Chondrocyte (in vitro differentiated cells): Measurements from ENCODE around the gene NCOR2. TPM values are rescaled to one million over a fixed set of nuclear protein-coding genes. Genes with fewer than 3 reads are reported as not detected.

Experiments used
- DNase-seq: peaks from one replicate; pipeline ENCODE4 v3.0.0; 2021; ENCODE audit warnings: mixed read lengths, low spot score
- H3K27ac Mint-ChIP-seq: one replicate; pipeline ENCODE4 v1.8.0; 2021; ENCODE audit warnings: mild to moderate bottlenecking, moderate library complexity, mixed read lengths; ENCODE audit not compliant: unreplicated experiment
- H3K27me3 Mint-ChIP-seq: 2 replicates; pipeline ENCODE4 v1.8.0; 2021; ENCODE audit warnings: low read depth, mixed read lengths
- H3K36me3 Mint-ChIP-seq: 2 replicates; pipeline ENCODE4 v1.8.0; 2021; ENCODE audit warnings: low read depth, mixed read lengths
- H3K4me1 Mint-ChIP-seq: 2 replicates; pipeline ENCODE4 v1.8.0; 2021; ENCODE audit warnings: low read depth, mild to moderate bottlenecking, mixed read lengths
- H3K4me3 Mint-ChIP-seq: one replicate; pipeline ENCODE4 v1.8.0; 2021; ENCODE audit warnings: mild to moderate bottlenecking, moderate library complexity, mixed read lengths; ENCODE audit not compliant: unreplicated experiment
- H3K9me3 Mint-ChIP-seq: 2 replicates; pipeline ENCODE4 v1.8.0; 2021; ENCODE audit warnings: low read depth, mixed read lengths
- total RNA-seq: library from RNA; stranded (reverse); gene quantifications from 3 replicates; pipeline ENCODE4 v1.2.1, GENCODE V29; 2021
- TF ChIP-seq, protein P1 (sequence below): fragments of 200-600 bp; sonication (generic); IDR thresholded peaks from 2 replicates; pipeline ENCODE4 v1.5.0; 2021; ENCODE audit warnings: antibody characterized with exemption, mild to moderate bottlenecking, moderate library complexity

NCOR2 gene
- total RNA-seq, 1 donor from 2014 or later, result 327 TPM

DNA sequence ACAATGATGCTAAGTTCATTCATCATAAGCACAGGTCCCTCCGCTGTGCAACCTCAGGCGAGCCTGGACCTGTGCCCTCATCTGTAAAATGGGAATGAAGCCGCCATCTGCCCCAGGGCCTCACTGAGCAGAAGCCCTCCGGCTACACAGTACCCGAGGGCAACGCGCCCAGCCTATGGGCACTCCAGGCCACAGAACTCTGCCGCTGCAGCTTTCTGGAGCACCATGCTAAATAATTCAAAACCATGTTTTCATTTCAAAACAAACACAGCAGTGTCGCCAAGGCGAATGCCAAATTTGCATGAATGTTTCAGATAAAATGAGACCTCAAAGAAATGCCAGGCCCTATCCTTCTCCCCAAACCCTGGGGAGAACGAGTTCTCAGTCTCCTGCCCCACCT is 4.0 kb downstream of the NCOR2 start:
- Mint-ChIP-seq H3K36me3 (no peaks in the 10 kb centered on the region), H3K4me1 (peaks cover 53% of the 10 kb centered on the region), H3K27ac (no peak overlapping the region), H3K27me3 (no peaks in the 10 kb centered on the region), H3K4me3 (no peak overlapping the region), H3K9me3 (no peaks in the 10 kb centered on the region)
- no peak for DNase-seq
- TF ChIP-seq, protein P1, sequence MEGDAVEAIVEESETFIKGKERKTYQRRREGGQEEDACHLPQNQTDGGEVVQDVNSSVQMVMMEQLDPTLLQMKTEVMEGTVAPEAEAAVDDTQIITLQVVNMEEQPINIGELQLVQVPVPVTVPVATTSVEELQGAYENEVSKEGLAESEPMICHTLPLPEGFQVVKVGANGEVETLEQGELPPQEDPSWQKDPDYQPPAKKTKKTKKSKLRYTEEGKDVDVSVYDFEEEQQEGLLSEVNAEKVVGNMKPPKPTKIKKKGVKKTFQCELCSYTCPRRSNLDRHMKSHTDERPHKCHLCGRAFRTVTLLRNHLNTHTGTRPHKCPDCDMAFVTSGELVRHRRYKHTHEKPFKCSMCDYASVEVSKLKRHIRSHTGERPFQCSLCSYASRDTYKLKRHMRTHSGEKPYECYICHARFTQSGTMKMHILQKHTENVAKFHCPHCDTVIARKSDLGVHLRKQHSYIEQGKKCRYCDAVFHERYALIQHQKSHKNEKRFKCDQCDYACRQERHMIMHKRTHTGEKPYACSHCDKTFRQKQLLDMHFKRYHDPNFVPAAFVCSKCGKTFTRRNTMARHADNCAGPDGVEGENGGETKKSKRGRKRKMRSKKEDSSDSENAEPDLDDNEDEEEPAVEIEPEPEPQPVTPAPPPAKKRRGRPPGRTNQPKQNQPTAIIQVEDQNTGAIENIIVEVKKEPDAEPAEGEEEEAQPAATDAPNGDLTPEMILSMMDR, result no peak

DNA sequence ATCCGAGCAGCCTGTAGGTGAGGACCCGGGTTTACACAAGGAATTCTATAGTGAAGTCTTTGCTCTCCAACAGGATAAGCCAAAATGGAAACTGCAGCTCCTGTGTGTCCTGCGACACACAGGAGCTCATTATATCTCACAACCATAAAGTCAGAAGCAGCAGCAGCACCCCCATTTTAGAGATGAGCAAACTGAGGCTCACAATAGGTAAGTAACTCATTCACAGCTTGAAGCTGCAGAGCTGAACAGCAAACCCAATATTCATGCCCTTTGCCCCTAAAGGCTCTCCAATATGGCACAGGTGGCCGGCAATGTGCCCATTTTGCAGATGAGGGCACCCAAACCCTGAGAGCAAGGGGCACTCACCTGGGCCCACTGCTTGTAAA is 4.6 kb downstream of the NCOR2 start:
- no peaks in the 10 kb centered on the region for H3K36me3 Mint-ChIP-seq
- H3K27me3 Mint-ChIP-seq, result no peaks in the 10 kb centered on the region
- H3K4me1 Mint-ChIP-seq, result peaks cover 47% of the 10 kb centered on the region
- H3K27ac Mint-ChIP-seq, result no peak overlapping the region
- no peak for DNase-seq
- TF ChIP-seq, protein P1, result no peak
- H3K9me3 Mint-ChIP-seq, result no peaks in the 10 kb centered on the region
- H3K4me3 Mint-ChIP-seq, result no peak overlapping the region

- no peaks in the 10 kb centered on the region for H3K27me3 Mint-ChIP-seq
- peaks cover 49% of the 10 kb centered on the region for H3K4me1 Mint-ChIP-seq
- TF ChIP-seq, protein P1, result no peak
- no peak overlapping the region for H3K27ac Mint-ChIP-seq
- H3K9me3 Mint-ChIP-seq, result no peaks in the 10 kb centered on the region
- H3K4me3 Mint-ChIP-seq, result no peak overlapping the region
- no peak for DNase-seq
- no peaks in the 10 kb centered on the region for H3K36me3 Mint-ChIP-seq
Observed at GRCh38 chr12:124562018-124562795, 5.2 kb downstream of the NCOR2 start.

DNA sequence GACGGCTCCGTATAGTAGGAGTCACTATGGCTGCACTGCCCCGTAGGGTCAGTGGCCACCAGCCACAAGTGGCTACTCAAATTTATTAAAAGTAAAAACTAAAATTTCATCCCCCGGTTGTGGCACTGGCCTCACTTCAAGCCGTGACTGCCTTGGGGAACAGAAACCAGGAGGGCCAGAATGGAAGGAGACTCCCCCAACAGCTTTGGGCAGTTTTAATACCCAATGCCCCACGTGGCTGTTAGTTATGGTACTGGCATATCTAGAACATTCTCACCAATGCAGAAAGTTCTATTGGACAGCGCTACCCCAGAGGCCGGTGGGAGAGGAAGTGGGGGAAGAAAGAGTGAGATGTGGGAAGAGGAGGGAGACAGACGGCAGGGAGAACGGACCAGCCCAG is 6.2 kb downstream of the NCOR2 start:
- TF ChIP-seq, protein P1, result no peak
- H3K9me3 Mint-ChIP-seq, result no peaks in the 10 kb centered on the region
- H3K36me3 Mint-ChIP-seq, result no peaks in the 10 kb centered on the region
- no peak overlapping the region for H3K4me3 Mint-ChIP-seq
- H3K4me1 Mint-ChIP-seq, result peaks cover 54% of the 10 kb centered on the region
- H3K27ac Mint-ChIP-seq, result no peak overlapping the region
- no peak for DNase-seq
- no peaks in the 10 kb centered on the region for H3K27me3 Mint-ChIP-seq

DNA sequence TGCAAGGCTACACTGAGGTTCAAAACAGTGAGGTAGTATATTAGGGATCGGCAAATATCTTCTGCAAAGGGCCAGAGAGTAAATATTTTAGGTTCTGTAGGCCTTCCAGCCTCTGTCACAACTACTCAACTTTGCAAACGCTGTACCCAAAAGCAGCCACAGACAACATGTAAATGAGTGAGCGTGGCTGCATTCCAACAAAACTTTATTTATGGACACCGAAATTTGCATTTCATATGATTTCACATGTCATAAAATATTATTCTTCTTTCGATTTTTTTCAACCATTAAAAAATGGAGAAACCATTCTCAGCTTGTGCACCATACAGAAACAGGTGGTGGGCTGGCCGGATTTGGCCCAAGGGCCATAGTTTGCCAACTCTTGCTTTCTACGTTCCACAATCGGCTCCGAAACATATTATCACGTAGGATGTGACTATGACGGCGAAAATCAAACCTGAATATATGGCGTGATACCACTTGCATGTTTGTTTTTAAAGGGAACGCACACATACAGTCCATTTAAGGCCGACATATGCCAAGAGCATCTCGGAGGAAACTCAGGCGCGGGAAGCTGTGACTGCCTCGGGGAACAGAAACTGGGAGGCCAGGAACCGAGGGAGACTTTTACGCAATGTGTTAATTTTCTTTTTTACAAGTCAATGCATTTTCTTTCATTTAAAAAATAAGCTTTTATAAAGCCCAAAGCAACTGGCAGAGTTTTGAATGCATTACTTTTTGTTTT is 7.1 kb downstream of the NCOR2 start:
- H3K4me3 Mint-ChIP-seq, result no peak overlapping the region
- H3K9me3 Mint-ChIP-seq, result no peaks in the 10 kb centered on the region
- no peaks in the 10 kb centered on the region for H3K27me3 Mint-ChIP-seq
- TF ChIP-seq, protein P1, result no peak
- peaks cover 47% of the 10 kb centered on the region for H3K4me1 Mint-ChIP-seq
- H3K27ac Mint-ChIP-seq, result no peak overlapping the region
- DNase-seq, result no peak
- no peaks in the 10 kb centered on the region for H3K36me3 Mint-ChIP-seq
